GM21825 (cell line): ENCODE data around the gene SCAMP1.
A peak's percentile ranks its signal among the peaks of the same experiment; 100 is the strongest.
"Not testable (repeated sequence)": the region's sequence is repeated elsewhere in the genome, so short reads cannot be mapped to it uniquely, and the experiment has no call there.

Source experiments
- ATAC-seq: cut with Tn5 transposase; IDR thresholded peaks from one replicate; pipeline ENCODE4 v1.9.1; 2021; ENCODE audit warnings: mild to moderate bottlenecking, moderate library complexity; ENCODE audit not compliant: unreplicated experiment

Gene SCAMP1

DNA sequence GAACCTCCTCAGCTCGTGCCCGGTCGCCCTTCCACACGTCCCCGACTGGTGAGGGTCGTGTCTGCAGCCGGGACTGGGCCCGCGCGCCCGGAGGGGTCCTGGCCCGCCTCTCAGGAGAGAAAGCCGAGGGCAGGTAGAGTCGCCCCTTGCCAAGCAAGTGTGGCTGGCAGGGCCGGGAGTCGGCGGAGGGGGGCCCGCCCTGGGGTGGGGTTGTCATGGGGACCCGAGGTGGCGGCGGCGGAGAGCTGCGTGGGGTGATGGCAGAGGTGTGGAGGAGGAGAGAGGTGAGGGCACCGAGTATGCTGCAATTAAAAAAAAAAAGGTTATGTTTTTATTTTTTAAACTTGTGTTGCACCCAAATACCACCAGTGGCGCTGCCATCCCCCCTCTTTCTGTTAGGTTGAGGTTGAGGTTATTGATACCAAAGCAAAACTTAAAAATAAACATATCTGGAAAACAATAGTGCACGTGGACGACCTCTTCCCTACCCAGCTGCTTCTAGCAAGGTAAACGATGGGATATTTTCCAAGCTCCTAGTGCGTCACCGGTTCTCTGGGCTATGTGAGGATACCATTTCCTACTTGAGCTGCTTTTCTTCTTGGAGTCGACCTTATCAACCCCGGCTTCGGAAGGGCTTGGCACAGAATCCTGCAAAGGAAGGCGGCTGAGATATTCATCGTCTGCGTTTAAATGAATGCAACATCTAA is 660 bp downstream of the SCAMP1 start:
- ATAC-seq: peak; percentile 36

DNA sequence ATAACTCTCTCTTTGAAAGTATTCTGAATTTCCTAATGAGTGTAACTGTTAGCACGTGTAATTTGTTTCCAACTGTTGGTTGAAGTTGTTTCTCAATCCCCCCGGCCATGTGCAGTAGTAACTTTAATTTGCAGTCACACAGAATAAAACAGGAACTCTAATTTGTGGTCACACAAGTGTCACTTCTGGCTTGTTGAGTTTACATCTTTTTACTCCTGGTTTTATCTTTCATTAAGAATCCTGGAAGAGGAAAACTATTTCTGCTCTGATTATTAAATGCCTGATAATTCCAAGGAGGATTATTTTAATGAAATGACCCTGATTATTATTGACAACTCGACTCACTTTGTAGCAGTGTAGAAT is 1.2 kb downstream of the SCAMP1 start:
- ATAC-seq: no peak

DNA sequence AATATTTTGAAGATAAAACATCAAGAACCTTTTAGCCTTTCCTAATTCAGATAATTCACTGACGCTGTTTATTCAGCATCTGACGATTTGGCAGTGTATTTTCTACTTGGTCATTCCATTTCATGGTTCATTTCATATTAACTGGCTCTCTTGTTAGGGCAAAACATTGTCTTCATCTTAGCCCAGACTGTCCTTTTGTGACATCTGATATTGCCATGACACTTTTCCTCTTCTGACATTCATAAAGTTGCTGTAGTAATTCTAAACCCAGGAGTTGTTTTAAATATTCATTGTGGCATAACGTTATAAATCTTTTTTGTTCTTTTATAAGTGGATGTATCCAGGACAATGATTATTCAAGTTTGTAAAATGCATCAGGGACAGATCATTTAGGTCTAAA is 1.8 kb downstream of the SCAMP1 start:
- ATAC-seq: no peak

DNA sequence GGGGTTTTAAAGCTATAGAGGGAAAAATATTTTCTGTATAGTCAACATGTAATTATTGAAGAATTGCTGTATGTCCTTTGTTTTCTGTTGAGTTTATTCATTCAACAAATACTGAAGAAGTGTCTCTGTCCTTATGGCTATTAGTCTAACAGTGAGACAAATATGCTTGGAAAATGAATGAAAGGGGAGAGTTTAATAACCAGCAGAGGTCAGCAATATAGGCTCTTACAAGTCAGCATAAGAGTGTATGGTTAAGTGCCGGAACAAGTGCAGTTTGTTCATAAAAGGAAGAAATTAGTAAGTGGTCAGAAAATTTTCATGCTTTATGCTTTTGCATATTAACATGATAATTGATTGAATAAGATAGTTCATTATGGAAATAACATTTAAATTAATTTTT is 3.6 kb downstream of the SCAMP1 start:
- ATAC-seq: no peak

DNA sequence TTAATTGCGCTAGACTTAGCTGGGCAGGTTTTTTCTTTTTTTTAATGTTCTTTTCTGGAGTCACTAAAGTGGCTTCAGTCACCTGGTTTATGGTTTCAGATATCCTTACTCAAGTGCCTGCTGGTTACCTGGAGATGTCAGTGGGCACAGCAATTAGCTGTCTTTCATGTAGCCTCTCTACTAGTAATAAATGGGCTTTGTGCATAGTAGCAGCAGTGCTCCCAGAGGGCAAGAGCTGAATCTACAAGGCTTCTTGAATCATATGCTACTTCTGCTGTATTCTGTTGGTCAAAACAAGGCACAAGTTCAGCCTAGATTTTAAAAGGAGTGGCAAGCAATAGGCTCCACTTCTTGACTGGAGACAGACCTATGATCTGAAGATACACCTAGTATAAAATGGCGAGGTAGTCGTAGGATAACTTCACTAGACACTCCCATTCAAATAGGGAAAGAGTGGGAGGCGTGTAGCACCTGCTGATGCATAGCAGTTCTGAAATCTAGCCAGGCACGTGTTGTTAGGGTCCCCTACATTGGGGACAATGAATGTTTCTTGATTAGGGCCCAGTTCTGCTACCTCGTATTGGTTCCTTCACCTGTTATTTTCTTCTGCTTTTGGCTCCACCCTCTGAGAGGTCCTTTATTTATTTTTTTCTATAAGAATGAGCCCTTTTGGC is 7.0 kb downstream of the SCAMP1 start:
- no peak for ATAC-seq

DNA sequence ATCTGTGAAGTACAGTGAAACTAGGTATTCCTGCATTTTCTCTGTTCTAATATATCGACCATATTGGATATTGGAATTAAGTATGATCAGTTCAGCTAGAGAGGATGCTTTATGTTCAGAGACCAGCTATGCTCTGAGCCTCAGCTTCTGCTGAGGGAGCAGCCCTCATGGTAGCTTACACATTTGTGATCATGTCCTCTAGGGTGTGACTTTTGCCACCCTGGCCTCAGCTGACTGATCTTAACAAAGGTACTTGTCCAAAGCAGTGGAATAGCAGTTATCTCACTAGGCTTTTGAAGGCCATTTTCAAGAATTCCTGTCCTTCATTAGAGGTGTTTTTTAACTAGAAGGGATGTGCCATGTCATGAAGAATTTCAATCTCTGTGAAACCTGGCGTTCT is 9.3 kb downstream of the SCAMP1 start:
- no peak for ATAC-seq

DNA sequence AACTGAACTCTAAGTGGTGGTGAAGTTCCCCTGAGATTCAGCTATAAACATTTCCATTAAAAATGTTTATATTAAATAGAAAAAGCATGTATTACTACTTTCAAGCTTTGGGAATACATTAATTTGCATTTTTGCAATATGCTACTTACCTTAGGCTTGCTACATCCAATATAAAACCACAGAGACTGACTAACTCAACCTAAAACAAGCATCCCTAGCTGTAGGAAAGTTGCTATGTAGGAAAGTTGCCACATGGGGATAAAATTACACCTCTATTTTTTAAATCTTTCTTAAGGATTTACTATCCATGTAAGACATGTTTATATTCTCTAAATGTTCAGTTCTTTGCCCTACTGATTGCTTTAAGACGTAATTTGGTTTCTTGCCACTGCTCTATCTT is 12.8 kb downstream of the SCAMP1 start:
- no peak for ATAC-seq

DNA sequence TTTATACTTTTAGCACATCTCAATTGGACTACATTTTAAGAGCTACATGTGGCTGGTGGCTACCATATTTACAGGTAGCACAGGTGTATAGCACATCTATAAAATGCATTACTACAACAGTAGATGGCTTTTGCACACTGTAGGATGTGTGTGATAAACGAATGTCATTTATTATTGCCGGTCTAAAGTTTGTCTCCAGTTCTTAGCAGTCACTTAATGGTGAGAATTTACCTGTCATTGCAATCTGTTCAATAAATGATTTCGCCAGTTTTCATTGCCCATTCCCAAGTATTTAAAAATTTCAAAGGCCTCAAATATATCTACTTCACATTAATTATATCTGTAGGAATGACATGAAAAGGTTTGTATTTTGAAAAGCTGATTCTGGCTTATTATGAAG is 15.9 kb downstream of the SCAMP1 start:
- ATAC-seq: no peak

DNA sequence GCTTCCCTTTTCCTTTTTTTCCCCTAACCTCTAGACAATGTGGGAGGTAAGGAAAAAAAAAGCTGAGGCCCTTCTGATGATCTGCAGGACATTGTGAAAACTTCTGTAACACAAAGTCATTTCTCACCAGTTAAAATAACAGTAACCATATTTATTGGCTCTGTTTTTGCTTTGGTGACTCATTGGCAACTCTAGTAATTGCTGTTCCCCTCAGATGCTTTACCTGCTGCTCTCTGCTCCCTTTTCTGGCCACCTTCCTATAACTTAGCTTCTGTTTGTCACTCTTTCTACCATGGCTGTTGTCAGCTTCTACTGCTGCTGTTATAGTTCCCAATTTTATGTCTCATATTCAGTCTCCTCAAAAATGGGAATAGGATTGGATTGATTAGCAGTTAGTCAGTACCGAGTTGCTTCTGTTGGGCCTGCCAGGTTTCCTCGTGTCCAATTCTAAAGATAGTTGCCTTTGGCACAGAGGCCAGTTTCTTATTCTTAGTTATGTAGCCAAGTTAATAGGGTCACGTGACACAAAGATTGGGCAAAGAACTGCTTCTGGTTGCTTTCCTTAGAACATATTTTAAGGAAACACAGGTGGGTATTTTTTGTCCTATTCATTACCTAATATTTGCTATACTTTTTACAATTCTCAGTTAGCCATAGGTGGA is 16.8 kb downstream of the SCAMP1 start:
- ATAC-seq: no peak

DNA sequence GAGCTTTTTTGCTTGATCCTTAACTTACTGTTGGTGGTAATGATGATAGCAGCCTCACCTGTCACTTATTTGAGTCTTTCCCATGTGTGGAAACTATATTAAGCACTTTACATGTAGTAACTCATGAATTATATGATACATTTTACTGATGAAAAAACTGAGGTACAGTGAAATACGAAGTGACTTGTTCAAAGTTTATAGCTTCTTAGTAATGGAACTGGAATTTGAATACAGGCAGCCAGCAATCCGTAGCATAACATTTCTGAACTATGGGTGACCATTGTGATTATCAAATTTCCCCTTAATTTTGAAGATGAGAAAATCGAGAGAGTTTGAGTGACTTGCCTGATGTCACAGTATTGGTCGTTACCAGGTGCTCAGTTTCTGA is 17.3 kb downstream of the SCAMP1 start:
- no peak for ATAC-seq

DNA sequence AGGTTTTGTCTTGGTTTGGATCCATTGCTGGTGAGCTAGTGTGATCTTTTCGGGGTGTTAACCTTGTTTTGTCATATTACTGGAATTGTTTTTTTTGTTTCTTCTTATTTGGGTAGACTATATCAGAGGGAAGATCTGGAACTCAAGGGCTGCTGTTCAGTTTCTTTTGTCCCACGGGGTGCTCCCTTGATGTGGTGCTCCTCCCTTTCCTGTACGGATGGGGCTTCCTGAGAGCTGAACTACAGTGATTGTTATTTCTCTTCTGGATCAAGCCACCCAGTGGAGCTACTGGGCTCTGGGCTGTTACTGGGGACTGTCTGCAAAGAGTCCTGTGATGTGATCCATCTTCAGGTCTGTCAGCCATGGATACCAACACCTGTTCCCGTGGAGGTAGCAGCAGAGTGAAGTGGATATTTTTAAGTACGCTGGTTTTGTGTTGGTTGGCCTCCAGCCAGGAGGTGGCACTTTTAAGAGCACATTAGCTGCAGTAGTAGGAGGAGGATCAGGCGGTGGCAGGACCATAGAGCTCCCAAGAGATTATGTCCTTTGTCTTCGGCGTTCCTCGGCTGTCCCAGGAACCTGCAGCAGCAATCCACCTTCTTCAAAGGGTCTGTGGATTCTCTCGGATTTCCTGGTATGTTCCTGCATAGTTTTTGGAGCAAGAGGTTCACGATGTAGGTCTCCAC is 27.2 kb downstream of the SCAMP1 start:
- ATAC-seq: no peak

DNA sequence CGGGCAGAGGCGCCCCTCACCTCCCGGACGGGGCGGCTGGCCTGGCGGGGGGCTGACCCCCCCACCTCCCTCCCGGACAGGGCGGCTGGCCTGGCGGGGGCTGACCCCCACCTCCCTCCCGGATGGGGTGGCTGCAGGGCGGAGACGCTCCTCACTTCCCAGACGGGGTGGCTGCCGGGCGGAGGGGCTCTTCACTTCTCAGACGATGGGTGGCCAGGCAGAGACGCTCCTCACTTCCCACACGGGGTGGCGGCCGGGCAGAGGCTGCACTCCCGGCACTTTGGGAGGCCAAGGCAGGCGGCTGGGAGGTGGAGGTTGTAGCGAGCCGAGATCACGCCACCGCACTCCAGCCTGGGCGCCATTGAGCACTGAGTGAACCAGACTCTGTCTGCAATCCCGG is 30.9 kb downstream of the SCAMP1 start:
- ATAC-seq: not testable (repeated sequence)

DNA sequence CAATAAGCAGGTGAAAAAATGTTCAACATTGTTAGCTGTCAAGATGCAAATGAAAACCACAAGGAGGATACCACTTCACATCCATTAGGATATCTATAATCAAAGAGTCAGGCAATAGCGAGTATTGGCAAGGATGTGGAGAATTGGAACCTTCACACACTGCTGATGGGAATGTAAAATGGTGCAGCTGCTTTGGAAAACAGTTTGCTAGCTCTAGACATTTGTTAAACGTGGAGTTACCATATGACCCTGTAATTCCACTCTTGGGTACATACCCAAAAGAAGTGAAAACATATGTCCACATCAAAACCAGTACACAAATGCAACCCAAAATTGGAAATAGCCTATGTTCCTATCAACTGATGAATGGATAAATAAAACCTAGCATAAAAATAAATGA is 37.4 kb downstream of the SCAMP1 start:
- ATAC-seq: no peak

DNA sequence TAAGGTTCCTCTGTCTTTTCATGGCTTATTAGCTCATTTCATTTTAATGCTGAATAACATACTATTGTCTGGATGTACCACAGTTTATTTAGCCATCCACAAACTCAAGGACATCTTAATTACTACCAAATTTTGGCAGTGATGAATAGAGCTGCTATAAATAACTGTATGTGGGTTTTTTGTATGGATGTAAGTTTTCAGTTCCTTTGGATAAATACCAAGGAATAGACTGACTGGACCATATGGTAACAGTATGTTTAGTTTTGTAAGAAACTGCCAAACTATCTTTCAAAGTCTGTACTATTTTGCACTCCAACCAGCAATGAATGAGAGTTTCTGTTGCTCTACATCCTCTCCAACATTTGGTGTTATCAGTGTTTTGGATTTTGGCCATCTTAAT is 38.7 kb downstream of the SCAMP1 start:
- ATAC-seq: no peak

DNA sequence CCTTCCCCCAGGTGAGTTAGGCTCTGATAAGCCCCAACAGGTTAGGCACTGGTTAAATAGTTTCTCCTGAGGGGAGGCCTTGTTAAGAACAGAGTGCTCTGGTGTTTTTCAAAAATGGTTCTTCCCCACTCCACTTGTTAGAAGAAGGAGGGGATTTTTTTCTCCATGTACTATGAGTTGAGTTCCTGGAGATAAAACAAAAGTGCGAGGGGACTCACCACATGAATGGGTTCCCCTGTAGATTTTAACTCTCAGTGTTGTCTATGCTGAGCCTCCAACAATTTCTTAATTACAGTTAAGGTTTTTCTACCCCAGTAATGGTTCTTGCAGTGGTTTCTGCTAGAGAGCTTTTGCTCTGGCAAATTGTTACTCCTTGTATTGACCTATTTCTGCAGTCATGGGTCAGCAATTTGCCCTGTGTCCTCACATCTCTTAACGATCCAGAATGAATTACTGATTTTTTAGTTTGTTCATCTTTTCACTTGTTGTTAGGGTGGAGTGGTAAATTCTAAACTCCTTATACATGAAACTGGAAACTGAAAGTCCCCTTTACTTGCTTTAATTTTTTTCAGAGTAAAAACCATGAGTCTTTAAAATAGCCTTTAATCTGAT is 44.4 kb downstream of the SCAMP1 start:
- no peak for ATAC-seq

DNA sequence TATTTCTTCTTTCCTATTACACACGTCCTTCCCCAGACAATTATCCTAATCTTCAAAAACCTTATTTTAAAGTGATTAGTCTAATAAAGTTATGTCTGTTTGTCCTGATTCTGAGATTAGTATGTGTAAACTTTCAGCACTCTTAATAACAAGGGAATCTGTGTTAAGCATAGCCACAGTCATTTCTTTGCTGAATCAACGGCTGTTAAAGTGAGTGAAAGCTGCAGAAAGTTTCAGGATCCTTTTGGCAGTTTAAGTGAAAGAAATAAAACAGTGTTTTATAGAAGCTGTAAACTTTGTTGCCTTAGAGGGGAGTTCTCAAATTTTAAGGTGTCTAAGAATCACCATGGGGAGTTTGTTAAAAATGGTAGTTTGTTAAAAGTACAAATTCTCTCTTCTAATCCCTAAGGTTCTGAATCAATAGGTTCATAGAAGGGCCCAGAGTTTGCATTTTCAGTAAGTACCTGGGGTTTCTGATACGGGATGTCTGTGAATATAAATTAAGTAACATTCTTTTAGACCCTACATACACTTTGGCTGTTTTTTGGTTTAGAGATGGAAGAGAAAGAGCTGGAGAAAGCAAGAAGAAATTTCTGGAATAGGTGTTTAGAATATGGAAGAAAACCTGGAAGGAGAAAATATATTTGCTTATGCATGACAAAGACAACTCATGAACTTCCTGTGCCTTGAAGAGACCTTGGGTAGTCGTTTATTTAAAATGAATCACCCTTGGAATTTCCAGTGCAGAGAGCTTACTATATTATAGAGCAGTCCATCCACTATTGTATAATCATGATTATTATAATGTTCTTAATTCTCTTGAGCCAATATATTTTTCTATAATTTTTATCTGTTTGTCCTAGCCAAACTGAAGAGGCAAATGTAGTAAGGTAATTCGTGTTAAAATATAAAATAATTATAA is 45.7 kb downstream of the SCAMP1 start:
- ATAC-seq: no peak

DNA sequence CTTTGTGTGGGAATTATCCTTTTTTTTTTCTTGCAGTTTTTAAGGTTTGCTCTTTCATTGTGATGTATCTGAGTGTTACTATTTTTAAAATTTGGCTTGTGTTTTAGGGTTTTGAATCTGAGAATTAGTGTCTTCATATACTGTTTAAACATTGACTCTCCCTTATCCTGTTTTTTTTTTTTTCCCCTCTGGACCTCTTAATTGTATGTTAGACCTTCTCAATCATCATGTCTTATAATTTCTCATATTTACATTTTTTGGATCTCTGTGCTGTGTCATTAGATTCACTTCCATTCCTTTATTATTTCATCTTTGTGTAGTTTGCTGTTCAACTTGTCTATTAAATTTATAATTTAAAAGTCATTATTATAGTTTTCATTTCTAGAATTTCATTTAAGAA is 47.0 kb downstream of the SCAMP1 start:
- ATAC-seq: no peak

DNA sequence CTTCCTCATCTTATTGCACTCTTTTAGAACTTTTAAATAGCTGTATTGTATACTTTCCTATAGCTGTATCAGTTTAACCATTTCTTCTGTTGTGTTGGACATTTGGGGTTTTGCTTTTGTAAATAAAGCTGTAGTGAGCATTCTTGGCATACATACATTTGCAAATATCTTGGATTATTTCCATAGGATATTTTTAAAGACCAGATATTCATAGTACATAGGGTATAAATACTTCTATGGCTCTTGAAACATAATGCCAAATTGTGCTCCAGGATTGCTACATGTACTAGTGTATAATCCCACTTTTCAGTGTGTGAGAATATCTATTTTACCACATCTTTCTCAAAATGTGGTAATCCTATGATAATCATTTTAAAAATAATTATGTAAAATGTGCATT is 51.2 kb downstream of the SCAMP1 start:
- ATAC-seq: no peak

DNA sequence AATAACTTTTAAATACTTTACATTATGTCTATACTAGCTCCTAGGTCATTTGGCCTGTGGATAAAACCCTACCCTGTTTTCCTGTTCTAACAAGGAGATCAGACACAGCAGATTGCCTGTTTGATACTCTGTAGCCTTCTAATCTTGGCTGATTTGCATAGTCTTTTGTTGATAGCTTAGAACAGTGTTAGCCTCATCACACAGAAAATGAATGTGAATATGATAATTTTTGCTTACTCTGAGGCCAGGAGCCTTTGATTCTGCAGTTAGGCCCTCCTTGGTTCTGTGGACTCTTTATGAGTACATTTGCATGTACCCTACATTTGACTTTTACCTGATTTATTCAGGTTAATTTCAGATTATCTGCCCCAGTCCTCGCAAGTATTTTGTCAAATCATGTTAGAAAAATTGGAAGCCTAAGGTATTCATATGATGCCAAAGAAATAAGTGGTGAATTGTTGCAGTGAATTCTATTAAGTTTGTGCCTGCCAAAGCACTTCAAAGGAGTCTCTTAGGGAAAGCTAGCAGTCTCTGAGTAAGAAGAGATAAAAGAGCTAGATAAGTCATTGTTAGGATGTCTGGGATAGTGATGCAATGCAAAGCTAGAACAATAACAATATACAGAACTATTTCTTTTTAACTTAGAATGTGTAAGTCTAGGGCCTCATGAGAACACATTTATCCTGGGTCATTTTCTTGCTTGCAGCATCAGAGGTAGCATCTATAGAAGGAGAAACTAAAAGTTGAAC is 56.4 kb downstream of the SCAMP1 start:
- no peak for ATAC-seq

DNA sequence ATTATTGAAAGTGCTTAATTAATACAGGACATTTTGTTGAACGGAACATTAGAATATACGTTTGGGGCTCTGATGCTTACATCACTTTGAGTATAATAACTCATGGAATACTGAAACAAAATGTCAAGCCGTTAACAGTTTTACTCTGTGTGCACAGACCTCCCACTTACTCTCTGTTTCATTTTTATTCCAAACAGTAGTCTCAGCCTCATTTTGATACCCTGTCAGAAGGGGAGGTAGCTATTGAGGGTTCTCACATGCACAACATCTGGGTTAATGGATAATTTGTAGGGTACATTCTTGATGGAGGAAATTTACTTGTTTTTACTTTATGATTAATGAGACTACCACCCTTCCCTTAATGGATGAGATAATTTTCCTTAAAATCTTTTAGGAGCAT is 59.0 kb downstream of the SCAMP1 start:
- ATAC-seq: no peak
